CD4-positive, alpha-beta T cell treated with Interleukin-12 subunit alpha and Interleukin-12 subunit beta, for 1 hour (primary cell): Measurements from ENCODE around the gene STARD4.

Source experiments
- DNase-seq: peaks from one replicate; pipeline ENCODE4 v3.0.0-alpha.2; 2020

Gene STARD4

GRCh38 chr5:111512375-111513130, at the start of gene STARD4:
STARD4 (minus strand) TSS chr5:111512535; CDS start chr5:111507433, 5,102 bp downstream.
- DNase-seq: peak; percentile 96

- DNase-seq: no peak
Measured at GRCh38 chr5:111559680-111560079, 47.3 kb upstream of the STARD4 start.

GRCh38 chr5:111557686-111558085, 45.4 kb upstream of the STARD4 start:
- no peak for DNase-seq

GRCh38 chr5:111557111-111557510, 44.8 kb upstream of the STARD4 start:
- DNase-seq: no peak

- DNase-seq: no peak
Measured at GRCh38 chr5:111556501-111556900, 44.2 kb upstream of the STARD4 start.

- no peak for DNase-seq
Measured at GRCh38 chr5:111555760-111556159, 43.4 kb upstream of the STARD4 start.

- DNase-seq: no peak
Measured at GRCh38 chr5:111553868-111554267, 41.5 kb upstream of the STARD4 start.

- DNase-seq: no peak
Measured at GRCh38 chr5:111552896-111553295, 40.6 kb upstream of the STARD4 start.

- DNase-seq: no peak
Measured at GRCh38 chr5:111552492-111552891, 40.2 kb upstream of the STARD4 start.

- DNase-seq: no peak
Measured at GRCh38 chr5:111551569-111552275, 39.4 kb upstream of the STARD4 start.

GRCh38 chr5:111551161-111551560, 38.8 kb upstream of the STARD4 start:
- no peak for DNase-seq

- peak; percentile 74 for DNase-seq
Measured at GRCh38 chr5:111550282-111551020, 38.1 kb upstream of the STARD4 start.

- no peak for DNase-seq
Measured at GRCh38 chr5:111548992-111549649, 36.8 kb upstream of the STARD4 start.

GRCh38 chr5:111548348-111548950, 36.1 kb upstream of the STARD4 start:
- no peak for DNase-seq

- DNase-seq: no peak
Measured at GRCh38 chr5:111545031-111545430, 32.7 kb upstream of the STARD4 start.

- DNase-seq: no peak
Measured at GRCh38 chr5:111537141-111538024, 25.0 kb upstream of the STARD4 start.

GRCh38 chr5:111535879-111536549, 23.7 kb upstream of the STARD4 start:
- DNase-seq: no peak

- DNase-seq: no peak
Measured at GRCh38 chr5:111532886-111533582, 20.7 kb upstream of the STARD4 start.

- DNase-seq: peak; percentile 90
Measured at GRCh38 chr5:111530298-111530740, 18.0 kb upstream of the STARD4 start.

GRCh38 chr5:111528056-111528455, 15.7 kb upstream of the STARD4 start:
- DNase-seq: no peak
